ENCODE measurements around the gene GMDS.

- no peak for TF ChIP-seq CTCF (IDR thresholded peaks at IDR 0.05; ENCODE audit: low read depth, low read length)
- no peak for TF ChIP-seq EZH2phosphoT487 (IDR thresholded peaks at IDR 0.05; ENCODE audit: low read depth)
Observed at GRCh38 chr6:1598433-1598832, 647.0 kb downstream of the GMDS start.

Measured in OCI-LY3 (cell line).